GM21381 (cell line): ENCODE data around the gene MAGI2.

Source experiments
- ATAC-seq: cut with Tn5 transposase; IDR thresholded peaks from one replicate; pipeline ENCODE4 v1.9.1; 2021; ENCODE audit warnings: mild to moderate bottlenecking, moderate library complexity; ENCODE audit not compliant: unreplicated experiment

MAGI2 gene

GRCh38 chr7:79381921-79382320, 71.5 kb downstream of the MAGI2 start:
- no peak for ATAC-seq

GRCh38 chr7:79377097-79377496, 76.4 kb downstream of the MAGI2 start:
- ATAC-seq, result no peak

GRCh38 chr7:79376299-79377025, 77.0 kb downstream of the MAGI2 start:
- no peak for ATAC-seq

GRCh38 chr7:79361214-79361613, 92.3 kb downstream of the MAGI2 start:
- ATAC-seq, result no peak

- ATAC-seq, result no peak
Observed at GRCh38 chr7:79359827-79360226, 93.6 kb downstream of the MAGI2 start.

GRCh38 chr7:79357101-79357500, 96.4 kb downstream of the MAGI2 start:
- no peak for ATAC-seq

GRCh38 chr7:79353720-79354468, 99.6 kb downstream of the MAGI2 start:
- ATAC-seq, result no peak

- no peak for ATAC-seq
Observed at GRCh38 chr7:79352323-79352722, 101.1 kb downstream of the MAGI2 start.

GRCh38 chr7:79347351-79347750, 106.1 kb downstream of the MAGI2 start:
- no peak for ATAC-seq

- ATAC-seq, result no peak
Observed at GRCh38 chr7:79341902-79342301, 111.6 kb downstream of the MAGI2 start.

- no peak for ATAC-seq
Observed at GRCh38 chr7:79340212-79340611, 113.3 kb downstream of the MAGI2 start.

GRCh38 chr7:79339208-79339925, 114.1 kb downstream of the MAGI2 start:
- ATAC-seq, result no peak

GRCh38 chr7:79337717-79338116, 115.8 kb downstream of the MAGI2 start:
- no peak for ATAC-seq

- no peak for ATAC-seq
Observed at GRCh38 chr7:79334841-79335240, 118.6 kb downstream of the MAGI2 start.

- no peak for ATAC-seq
Observed at GRCh38 chr7:79334334-79334733, 119.1 kb downstream of the MAGI2 start.

- no peak for ATAC-seq
Observed at GRCh38 chr7:79332091-79332490, 121.4 kb downstream of the MAGI2 start.

- ATAC-seq, result no peak
Observed at GRCh38 chr7:79329464-79329863, 124.0 kb downstream of the MAGI2 start.

- no peak for ATAC-seq
Observed at GRCh38 chr7:79320741-79321473, 132.6 kb downstream of the MAGI2 start.

GRCh38 chr7:79319369-79319768, 134.1 kb downstream of the MAGI2 start:
- ATAC-seq, result no peak

- ATAC-seq, result no peak
Observed at GRCh38 chr7:79317728-79318127, 135.7 kb downstream of the MAGI2 start.

- no peak for ATAC-seq
Observed at GRCh38 chr7:79312022-79312421, 141.4 kb downstream of the MAGI2 start.
